A549 treated with AZD2906 at 1 μM for 4 hours (cell line): ENCODE data around the gene C2orf66. TPM values are rescaled to one million over a fixed set of nuclear protein-coding genes. Genes with fewer than 3 reads are reported as not detected.

Source experiments
- total RNA-seq: library from RNA; stranded (reverse); fragments of 200-300 nt; extraction: Qiagen RNA extraction; gene quantifications from 5 replicates; pipeline ENCODE4 v1.2.3, GENCODE V29; 2022

C2orf66 gene
- 0.03 to 0.09 TPM (median 0.08 TPM) in 5 replicates for total RNA-seq

DNA sequence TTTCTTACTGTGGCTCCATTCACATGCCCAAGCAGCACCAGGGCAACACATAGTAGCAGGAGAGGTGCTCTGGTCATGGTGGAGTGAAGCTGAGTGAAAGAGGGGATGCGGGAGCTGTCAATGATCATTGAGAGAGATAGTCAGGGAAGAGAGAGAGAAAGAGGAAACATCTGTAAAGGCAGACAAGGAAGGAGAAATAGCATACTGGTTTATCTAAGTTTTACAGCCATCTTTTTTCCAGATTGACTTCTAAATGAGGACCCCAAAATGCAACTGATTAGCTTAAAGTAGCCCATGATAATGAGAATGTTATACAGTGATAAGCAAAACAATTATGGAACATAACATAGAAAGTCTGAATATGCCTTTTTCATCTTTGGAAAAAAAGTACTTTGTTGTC is at the start of gene C2orf66:
C2orf66 (minus strand) TSS at position 96 of the 400 bp plus-strand sequence; CDS start at position 77, 19 bp downstream.

Other genes with a start within 250 kb of the C2orf66 start
- gene HECW2, start 215.8 kb downstream of the C2orf66 start, total RNA-seq: 1.8 to 3.0 TPM (median 1.9 TPM) in 5 replicates
- 3.9 to 4.5 TPM (median 4.1 TPM) in 5 replicates for gene CCDC150, start 169.6 kb downstream of the C2orf66 start, total RNA-seq
- 14.9 to 19.8 TPM (median 16.9 TPM) in 5 replicates for gene GTF3C3, start 9.7 kb downstream of the C2orf66 start, total RNA-seq
- gene PGAP1, start 117.4 kb upstream of the C2orf66 start, total RNA-seq: 2.0 to 2.5 TPM (median 2.3 TPM) in 5 replicates